Stimulated activated naive B cell treated with anti-CD40 and anti-IgM and Interleukin-4, amounts not matched to agents 10 μg/mL and 1 μg/mL and 100 μg/mL, for 72 hours (primary cell): ENCODE data around the gene DHRS12.

Source experiments
- ATAC-seq, 2 donors: fragments of 150-1000 bp; cut with Tn5 transposase; replicated peaks; 2 replicates each; pipeline ENCODE4 v1.10.0; 2021; ENCODE audit warnings: moderate library complexity in 1 of 2
- DNase-seq: peaks from one replicate; pipeline ENCODE4 v3.0.0; 2021
- H3K27ac Mint-ChIP-seq: one replicate; pipeline ENCODE4 v1.8.0; 2022; ENCODE audit warnings: mild to moderate bottlenecking, mixed read lengths
- H3K27me3 Mint-ChIP-seq, 2 donors: one replicate each; pipeline ENCODE4 v1.8.0; 2022; ENCODE audit warnings: mixed read lengths in 2 of 2
- H3K36me3 Mint-ChIP-seq, 2 donors: one replicate each; pipeline ENCODE4 v1.8.0; 2022; ENCODE audit warnings: mixed read lengths in 2 of 2, mild to moderate bottlenecking in 1 of 2
- H3K4me1 Mint-ChIP-seq, 2 donors: one replicate each; pipeline ENCODE4 v1.8.0; 2022; ENCODE audit warnings: mixed read lengths in 2 of 2, mild to moderate bottlenecking in 1 of 2
- H3K4me3 Mint-ChIP-seq, 2 donors: one replicate each; pipeline ENCODE4 v1.8.0; 2022; ENCODE audit warnings: mild to moderate bottlenecking in 2 of 2, mixed read lengths in 2 of 2, moderate library complexity in 1 of 2
- H3K9me3 Mint-ChIP-seq, 2 donors: one replicate each; pipeline ENCODE4 v1.8.0; 2022; ENCODE audit warnings: mixed read lengths in 2 of 2, mild to moderate bottlenecking in 1 of 2

The DHRS12 gene

DNA sequence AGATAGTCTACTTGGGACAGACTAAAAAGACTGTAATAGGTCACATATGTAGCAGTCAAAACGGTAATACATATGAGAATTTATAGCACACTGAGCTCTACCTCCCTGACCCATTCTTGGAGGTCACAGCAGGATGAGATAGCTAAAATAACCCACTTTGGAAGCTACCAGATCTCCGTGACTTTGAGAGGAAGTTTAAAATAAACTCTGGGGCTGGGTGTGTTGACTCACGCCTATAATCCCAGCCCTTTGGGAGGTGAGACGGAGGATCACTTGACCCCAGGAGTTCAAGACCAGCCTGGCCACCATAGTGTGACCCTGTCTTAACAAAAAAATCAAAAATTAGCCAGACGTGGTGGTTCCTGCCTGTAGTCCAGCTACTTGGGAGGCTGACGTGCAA lies 45.3 kb downstream of the DHRS12 start:
- peaks cover 33 to 57% of the 10 kb centered on the region in 2 donors for H3K36me3 Mint-ChIP-seq

DNA sequence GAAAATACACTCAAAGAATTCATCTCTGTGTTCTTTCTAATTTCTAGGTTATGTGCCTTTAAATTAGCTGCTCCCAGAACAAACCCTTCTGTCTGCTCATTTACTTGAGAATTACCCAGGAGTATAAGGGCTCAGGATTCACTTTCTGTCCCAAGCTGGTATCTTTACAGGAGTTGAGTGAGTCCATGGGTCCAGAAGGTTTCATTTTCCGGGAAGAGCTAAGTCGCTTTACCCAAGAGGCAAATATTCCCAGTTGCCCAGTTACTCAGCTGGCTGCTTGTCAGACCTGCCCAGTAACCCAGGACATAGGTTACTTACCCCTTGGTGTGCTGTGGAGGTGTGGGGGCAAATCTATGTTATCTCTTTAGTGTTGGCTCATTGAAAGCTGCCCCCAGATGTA lies 47.3 kb downstream of the DHRS12 start:
- Mint-ChIP-seq H3K27me3 (no peaks in the 10 kb centered on the region), H3K4me3 (no peak overlapping the region), H3K4me1 (peaks cover 2 to 3% of the 10 kb centered on the region in 2 donors), H3K27ac (no peak overlapping the region), H3K9me3 (no peaks in the 10 kb centered on the region), H3K36me3 (peaks cover 37 to 53% of the 10 kb centered on the region in 2 donors)
- DNase-seq: no peak
- no peak for ATAC-seq

More for the DNA sequence above, 45.3 kb downstream of the DHRS12 start:
- no peak overlapping the region for H3K4me3 Mint-ChIP-seq
- H3K9me3 Mint-ChIP-seq: no peaks in the 10 kb centered on the region
- DNase-seq: no peak
- H3K27ac Mint-ChIP-seq: no peak overlapping the region
- no peaks in the 10 kb centered on the region for H3K27me3 Mint-ChIP-seq
- ATAC-seq: no peak
- peaks cover 16 to 21% of the 10 kb centered on the region in 2 donors for H3K4me1 Mint-ChIP-seq

DNA sequence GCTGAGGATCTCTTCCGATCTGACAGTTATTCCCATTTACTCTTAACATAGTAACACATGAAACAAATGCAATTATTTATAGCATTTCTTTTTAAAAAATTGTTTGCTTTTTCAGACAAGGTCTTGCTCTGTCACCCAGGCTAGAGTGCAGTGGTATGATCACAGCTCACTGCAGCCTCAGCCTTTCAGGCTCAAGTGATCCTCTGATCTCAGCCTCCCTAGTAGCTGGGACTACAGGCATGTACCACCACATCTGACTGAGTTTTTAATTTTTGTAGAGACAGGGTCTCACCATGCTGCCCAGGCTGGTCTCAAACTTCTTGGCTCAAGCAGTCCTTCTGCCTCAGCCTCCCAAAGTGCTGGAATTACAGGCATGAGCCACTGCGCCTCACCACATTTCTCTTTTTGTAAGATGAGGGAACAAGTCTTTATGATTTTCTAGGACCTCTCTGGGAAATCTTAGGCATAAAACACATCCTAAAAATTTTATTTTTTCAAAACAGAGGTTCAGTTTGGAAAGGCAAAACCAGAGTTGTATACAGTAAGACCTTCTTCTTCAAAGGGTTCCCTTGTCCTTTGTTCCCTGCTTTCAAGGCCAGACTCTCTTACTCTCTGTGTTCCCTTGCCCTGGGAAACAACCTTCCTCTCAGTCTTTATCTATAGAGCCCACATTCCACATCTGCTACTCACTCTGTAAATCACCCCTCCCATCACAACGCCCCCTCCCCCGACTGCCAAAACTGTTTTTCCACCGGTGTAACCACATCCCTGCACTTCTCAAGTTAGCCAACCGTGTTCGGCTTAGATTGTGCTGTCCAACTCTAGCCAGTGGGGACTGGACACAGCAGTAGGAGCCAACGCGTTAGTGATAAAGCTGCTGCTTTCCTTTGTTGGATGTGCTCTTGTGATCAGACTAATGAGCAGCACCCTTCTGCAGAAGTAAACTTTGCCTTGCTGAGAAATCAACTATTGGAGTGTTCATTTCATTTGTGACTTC lies 56.2 kb downstream of the DHRS12 start:
- H3K4me1 Mint-ChIP-seq: no peaks in the 10 kb centered on the region
- DNase-seq (no peak), ATAC-seq (no peak)
- H3K27me3 Mint-ChIP-seq: no peaks in the 10 kb centered on the region
- peaks cover 35 to 58% of the 10 kb centered on the region in 2 donors for H3K36me3 Mint-ChIP-seq
- peaks cover 0 to 5% of the 10 kb centered on the region in 2 donors for H3K9me3 Mint-ChIP-seq
- H3K4me3 Mint-ChIP-seq: no peak overlapping the region
- H3K27ac Mint-ChIP-seq: no peak overlapping the region

DNA sequence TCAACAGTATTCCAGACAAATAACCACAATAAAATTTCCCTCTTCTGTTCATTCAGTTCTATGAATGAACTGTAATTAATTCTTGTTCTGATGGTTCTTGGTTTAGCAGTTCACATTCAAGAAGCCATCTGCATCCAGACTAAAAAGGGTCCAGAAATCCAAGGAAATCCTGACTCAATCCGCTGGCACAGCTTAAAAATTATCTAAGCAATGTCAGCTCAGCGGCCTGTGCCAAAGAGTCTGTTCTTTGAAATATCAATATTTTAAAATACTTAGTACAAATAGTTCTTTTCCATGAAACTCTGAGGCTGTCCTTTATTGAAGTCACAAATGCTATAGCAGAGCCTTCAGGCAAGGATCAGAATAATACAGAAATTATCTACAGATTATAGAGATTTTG lies 57.2 kb downstream of the DHRS12 start:
- Mint-ChIP-seq H3K27me3 (no peaks in the 10 kb centered on the region), H3K9me3 (peaks cover 0 to 5% of the 10 kb centered on the region in 2 donors), H3K36me3 (peaks cover 28 to 55% of the 10 kb centered on the region in 2 donors), H3K27ac (no peak overlapping the region), H3K4me1 (no peaks in the 10 kb centered on the region), H3K4me3 (no peak overlapping the region)
- ATAC-seq (no peak), DNase-seq (no peak)

DNA sequence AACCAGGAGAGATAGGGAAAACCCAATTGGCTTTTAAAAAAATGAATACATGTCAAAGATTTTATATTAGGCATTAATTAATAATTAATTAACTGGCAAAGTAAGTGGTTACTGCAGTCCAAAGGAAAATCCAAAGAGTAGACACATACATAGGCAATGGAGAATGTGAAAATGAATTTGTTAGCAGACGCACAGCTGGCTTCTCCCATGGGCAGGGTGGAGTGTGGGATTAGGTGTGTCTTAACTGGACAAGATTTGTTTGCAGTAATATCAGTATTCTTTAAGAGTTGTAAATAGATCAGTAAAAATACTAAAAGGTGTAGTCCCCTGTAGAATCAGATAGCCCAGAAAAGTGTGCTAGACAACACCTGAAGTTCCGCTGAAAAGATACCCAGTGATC lies 58.7 kb downstream of the DHRS12 start:
- peaks cover 0 to 5% of the 10 kb centered on the region in 2 donors for H3K9me3 Mint-ChIP-seq
- DNase-seq: no peak

DNA sequence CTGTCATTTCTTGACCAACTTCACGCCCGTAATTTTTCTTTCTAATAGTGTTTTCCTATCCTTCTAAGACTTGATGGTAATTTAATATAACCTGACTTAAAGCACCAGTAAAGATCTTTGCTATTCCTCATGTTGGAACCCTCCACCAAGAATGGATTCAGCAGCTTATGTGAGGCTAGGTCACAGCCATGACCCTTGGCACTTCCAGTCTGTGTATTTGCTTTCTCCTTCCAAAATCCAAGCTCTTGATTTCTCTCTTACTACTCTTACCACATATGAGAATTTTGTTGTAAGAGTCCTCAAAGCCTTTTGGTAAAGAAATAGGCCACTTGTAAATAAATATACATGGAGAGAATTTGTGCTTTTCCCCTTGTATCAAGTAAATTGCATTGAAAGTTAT lies 61.4 kb downstream of the DHRS12 start:
- Mint-ChIP-seq H3K4me1 (peaks cover 8 to 22% of the 10 kb centered on the region in 2 donors), H3K36me3 (peaks cover 35 to 61% of the 10 kb centered on the region in 2 donors), H3K27me3 (no peaks in the 10 kb centered on the region), H3K4me3 (no peak overlapping the region), H3K27ac (no peak overlapping the region), H3K9me3 (no peaks in the 10 kb centered on the region)
- no peak for ATAC-seq
- DNase-seq: no peak

More for the DNA sequence above, 58.7 kb downstream of the DHRS12 start:
- peaks cover 30 to 57% of the 10 kb centered on the region in 2 donors for H3K36me3 Mint-ChIP-seq
- no peak overlapping the region for H3K27ac Mint-ChIP-seq
- H3K4me1 Mint-ChIP-seq: peaks cover 2 to 10% of the 10 kb centered on the region in 2 donors
- H3K4me3 Mint-ChIP-seq: no peak overlapping the region
- no peak for ATAC-seq
- H3K27me3 Mint-ChIP-seq: no peaks in the 10 kb centered on the region

DNA sequence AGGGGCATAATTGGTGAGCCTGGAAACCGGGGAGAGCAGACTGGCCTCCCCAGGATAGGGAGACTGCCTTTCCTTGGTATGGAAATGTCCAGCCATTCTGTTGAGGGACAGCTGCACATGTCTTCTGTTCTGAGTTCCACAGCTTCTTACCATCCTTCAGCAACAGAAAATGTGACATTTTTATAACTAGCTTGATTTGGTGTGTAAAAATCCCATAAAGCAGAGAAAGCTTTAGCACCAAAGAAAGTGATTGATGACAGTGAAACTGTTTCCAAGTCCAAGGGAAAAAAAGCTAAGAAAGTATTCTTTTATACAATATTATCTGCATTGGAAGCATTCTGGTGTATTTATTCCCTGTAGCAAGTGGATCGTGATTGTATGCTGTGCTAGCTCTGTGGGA lies 61.9 kb downstream of the DHRS12 start:
- ATAC-seq (no peak), DNase-seq (no peak)
- H3K27me3 Mint-ChIP-seq: no peaks in the 10 kb centered on the region
- peaks cover 10 to 25% of the 10 kb centered on the region in 2 donors for H3K4me1 Mint-ChIP-seq
- H3K9me3 Mint-ChIP-seq: no peaks in the 10 kb centered on the region
- peaks cover 32 to 58% of the 10 kb centered on the region in 2 donors for H3K36me3 Mint-ChIP-seq
- no peak overlapping the region for H3K4me3 Mint-ChIP-seq
- H3K27ac Mint-ChIP-seq: no peak overlapping the region

DNA sequence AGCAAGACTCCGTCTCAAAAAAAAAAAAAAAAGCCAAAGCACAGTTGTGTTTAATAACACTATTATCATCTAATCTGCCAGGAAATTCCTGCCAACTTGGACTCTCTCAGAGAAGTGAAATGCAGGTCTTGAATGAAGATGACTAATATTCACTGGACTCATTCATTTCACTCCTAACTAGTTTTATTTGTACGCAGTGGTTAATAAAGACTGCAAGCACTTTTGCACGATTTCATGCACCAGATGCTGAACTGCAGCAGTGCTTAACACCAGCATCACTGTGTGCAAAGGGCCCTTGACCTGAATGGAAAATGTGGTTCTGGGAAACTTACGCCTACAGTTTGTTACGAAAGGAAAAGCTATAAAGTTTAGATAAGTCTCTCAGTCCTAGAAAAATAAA lies 63.3 kb downstream of the DHRS12 start:
- H3K36me3 Mint-ChIP-seq: peaks cover 35 to 56% of the 10 kb centered on the region in 2 donors
- H3K27ac Mint-ChIP-seq: no peak overlapping the region
- no peaks in the 10 kb centered on the region for H3K9me3 Mint-ChIP-seq
- H3K27me3 Mint-ChIP-seq: no peaks in the 10 kb centered on the region
- H3K4me1 Mint-ChIP-seq: peaks cover 10 to 25% of the 10 kb centered on the region in 2 donors
- DNase-seq: no peak
- no peak overlapping the region for H3K4me3 Mint-ChIP-seq
- no peak for ATAC-seq

DNA sequence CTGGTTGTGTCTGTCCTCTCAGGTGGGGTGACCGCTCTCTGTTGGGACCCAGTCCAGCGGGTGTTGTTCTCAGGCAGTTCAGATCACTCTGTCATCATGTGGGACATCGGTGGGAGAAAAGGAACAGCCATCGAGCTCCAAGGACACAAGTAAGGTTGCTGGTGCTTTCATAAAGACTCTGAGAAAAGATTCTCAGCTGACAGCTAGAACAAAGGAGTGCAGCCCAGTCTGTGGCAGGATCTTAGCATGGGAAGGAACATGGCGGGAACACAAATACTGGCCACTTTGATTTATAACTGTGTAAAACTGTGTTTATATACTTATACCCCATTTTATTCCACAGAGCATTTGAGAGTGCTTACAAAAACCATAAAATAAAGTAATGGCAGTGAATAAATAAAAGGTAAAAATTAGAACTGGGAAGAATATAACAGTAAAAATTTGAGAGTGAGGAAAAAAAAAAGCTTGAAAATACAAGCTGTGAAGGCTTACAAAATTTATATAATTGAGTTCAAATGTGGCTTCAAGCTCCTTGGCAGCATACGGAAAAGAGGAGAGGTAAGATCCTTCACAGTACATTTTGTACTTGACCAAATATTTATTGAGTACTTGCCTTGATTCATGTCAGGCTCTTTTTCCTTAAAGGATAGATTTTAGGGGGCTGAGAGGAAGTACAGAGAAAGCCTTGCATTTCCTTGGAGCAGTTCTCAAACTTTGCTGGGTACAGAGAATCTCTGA lies 64.8 kb downstream of the DHRS12 start:
- Mint-ChIP-seq H3K27me3 (no peaks in the 10 kb centered on the region), H3K36me3 (peaks cover 30 to 49% of the 10 kb centered on the region in 2 donors), H3K27ac (peak overlapping the region; percentile 66), H3K4me1 (peaks cover 10 to 25% of the 10 kb centered on the region in 2 donors), H3K9me3 (no peaks in the 10 kb centered on the region), H3K4me3 (peak overlapping the region; percentile 6 to 39)
- ATAC-seq: no peak
- DNase-seq: no peak

DNA sequence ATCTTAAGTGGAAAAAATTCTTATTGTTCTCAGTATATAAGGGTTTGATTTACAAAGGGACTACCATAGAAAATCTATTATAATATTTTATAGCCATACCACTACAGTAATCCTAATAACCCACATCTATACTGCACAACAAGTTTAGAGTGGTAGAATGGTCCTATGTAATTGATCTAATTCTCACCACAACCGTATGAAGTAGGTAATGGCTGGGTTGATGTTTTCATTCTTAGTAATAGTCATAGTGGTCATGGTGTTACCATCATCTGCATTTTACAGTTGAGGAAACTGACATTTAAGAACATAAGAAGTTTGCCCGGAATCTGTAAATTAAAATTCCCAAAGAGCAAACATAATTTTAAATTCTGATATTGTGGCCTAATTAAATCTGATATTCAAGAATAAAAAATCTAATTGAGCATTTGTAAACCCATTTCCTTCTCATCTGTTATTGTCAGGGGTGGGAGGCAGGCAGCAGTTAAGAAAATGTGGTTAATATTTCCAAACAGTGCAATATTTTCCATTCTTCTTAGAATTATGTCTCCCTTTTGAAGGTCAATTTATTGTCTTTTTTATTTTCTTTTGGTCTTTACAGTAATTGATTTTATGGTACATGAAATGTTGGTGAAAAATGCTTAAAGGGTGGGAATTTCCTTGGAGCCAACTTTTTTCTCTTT lies 65.6 kb downstream of the DHRS12 start:
- DNase-seq (no peak), ATAC-seq (peak; percentile 93)
- no peaks in the 10 kb centered on the region for H3K9me3 Mint-ChIP-seq
- H3K27ac Mint-ChIP-seq: peak overlapping the region; percentile 66
- H3K4me1 Mint-ChIP-seq: peaks cover 13 to 25% of the 10 kb centered on the region in 2 donors
- H3K36me3 Mint-ChIP-seq: peaks cover 30 to 49% of the 10 kb centered on the region in 2 donors
- H3K4me3 Mint-ChIP-seq: peak overlapping the region; percentile 6 to 39
- no peaks in the 10 kb centered on the region for H3K27me3 Mint-ChIP-seq

DNA sequence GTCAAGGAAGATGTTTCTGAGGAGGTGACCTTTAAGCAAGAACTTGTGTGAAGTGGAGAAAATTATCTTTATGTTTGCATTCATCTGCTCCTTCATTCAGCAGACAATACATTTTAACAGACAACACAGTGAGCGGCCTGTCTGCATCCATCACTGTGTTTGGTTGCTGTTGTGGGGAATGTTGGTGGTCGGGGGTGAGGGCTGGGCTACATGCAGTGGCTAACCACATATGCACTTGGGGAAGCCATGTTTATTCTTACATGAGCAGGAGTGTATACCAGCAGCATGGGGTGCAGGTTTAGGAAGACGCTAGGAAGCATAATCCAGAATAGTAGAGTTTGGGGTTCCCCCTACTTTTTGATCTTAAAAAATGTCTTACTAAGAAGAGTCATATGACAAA lies 66.4 kb downstream of the DHRS12 start:
- H3K36me3 Mint-ChIP-seq: peaks cover 33 to 48% of the 10 kb centered on the region in 2 donors
- peaks cover 14 to 25% of the 10 kb centered on the region in 2 donors for H3K4me1 Mint-ChIP-seq
- H3K27me3 Mint-ChIP-seq: no peaks in the 10 kb centered on the region
- H3K27ac Mint-ChIP-seq: peak overlapping the region; percentile 73
- ATAC-seq (no peak), DNase-seq (no peak)
- H3K9me3 Mint-ChIP-seq: no peaks in the 10 kb centered on the region
- H3K4me3 Mint-ChIP-seq: peak overlapping the region in 1 of 2 donors; percentile 59

DNA sequence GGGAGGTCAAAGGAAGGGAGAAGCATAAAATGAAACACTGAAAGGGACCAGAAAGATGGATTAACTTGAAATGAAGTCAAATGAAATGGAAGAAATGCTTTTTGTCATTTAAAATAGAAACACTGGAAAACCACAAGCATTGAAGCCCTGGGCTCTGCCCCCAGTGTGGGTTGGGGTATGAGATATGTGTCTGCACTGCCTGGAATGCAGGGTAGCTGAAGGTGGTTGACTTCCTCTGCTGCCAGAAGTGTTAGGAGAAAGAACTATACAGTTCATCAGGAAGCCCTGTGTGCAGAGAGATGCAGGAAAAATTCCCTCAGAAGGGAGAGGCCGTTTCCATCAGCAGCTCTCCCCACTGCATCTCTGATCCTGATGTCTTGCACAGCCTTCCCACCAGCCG lies 69.2 kb downstream of the DHRS12 start:
- DNase-seq: no peak
- Mint-ChIP-seq H3K4me3 (no peak overlapping the region), H3K9me3 (no peaks in the 10 kb centered on the region), H3K27ac (no peak overlapping the region), H3K27me3 (no peaks in the 10 kb centered on the region), H3K36me3 (peaks cover 21 to 32% of the 10 kb centered on the region in 2 donors), H3K4me1 (peaks cover 12 to 15% of the 10 kb centered on the region in 2 donors)
- no peak for ATAC-seq

DNA sequence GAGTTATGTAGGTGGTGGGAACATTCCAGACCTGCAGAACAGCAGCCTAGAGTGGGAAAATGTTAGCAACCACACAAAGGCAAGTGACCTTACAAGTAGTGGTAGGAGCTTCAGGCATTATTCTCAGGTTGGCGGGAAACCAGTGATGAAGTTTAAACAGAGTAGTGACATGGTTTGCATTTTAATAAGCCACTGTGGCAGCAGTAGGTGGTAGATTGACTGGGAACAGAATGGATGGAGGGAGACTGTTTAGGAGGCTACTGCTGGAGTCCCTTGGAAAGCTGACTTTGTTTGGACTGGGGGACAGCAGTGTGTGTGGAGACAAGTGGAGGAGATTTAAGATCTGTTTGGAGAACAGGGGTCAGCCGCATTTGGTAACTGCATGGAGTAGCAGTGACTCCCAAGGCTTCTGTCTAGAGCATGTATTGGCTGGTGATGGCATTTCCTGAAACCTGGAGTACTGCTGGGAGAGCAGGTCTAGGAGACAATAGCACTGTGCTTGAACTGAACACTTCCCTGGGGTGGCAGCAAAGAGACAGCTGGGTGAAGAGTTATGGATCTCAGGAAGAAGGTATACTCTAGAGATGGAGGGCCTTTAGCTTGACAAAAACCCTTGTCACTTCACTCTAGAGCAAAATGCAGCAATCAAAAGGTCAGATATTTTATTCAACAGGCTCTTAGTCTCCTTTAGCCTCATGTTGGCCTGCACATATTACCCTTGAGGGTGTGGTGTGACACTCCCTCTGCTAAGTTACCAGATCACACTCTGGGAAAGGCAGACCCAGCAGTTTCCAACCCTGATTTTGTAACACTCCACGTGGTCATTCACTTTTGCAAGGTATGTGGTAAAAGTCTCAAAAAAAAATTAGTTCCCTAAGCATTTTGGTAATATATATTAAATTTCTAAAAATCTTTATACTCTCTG lies 70.3 kb downstream of the DHRS12 start:
- DNase-seq (no peak), ATAC-seq (no peak)
- no peaks in the 10 kb centered on the region for H3K9me3 Mint-ChIP-seq
- H3K36me3 Mint-ChIP-seq: peaks cover 12 to 20% of the 10 kb centered on the region in 2 donors
- H3K4me3 Mint-ChIP-seq: no peak overlapping the region
- no peaks in the 10 kb centered on the region for H3K27me3 Mint-ChIP-seq
- no peak overlapping the region for H3K27ac Mint-ChIP-seq
- H3K4me1 Mint-ChIP-seq: peaks cover 8% of the 10 kb centered on the region in 2 donors
